Psoas muscle (tissue), 8 donors: ENCODE results near the gene MPP2. TPM values are rescaled to one million over a fixed set of nuclear protein-coding genes. Genes with fewer than 3 reads are reported as not detected.

ENCODE experiments used
- ATAC-seq, 4 donors: fragments of 200-7000 bp; cut with Tn5 transposase; one replicate each; pipeline ENCODE4 v1.9.1; 2020; ENCODE audit warnings: moderate library complexity in 3 of 4, mild to moderate bottlenecking in 2 of 4
- DNase-seq, 2 donors: peaks; one replicate each; pipeline ENCODE4 v3.0.0-alpha.2; 2020
- H3K27ac ChIP-seq: fragments of 200-600 bp; one replicate; pipeline ENCODE4 v1.8.0; 2022
- H3K27me3 ChIP-seq, 3 donors: fragments of 200-600 bp in 1 of 3; one replicate each; pipeline versions ENCODE4 v1.6.1 to v1.8.0; 2013 to 2022; ENCODE audit warnings: low read length in 2 of 3, mild to moderate bottlenecking in 2 of 3, moderate library complexity in 1 of 3; ENCODE audit not compliant: insufficient read depth in 3 of 3
- H3K36me3 ChIP-seq, 2 donors: fragments of 200-600 bp in 1 of 2; one replicate each; pipeline versions ENCODE4 v1.6.1 to v1.8.0; 2013 to 2022; ENCODE audit warnings: low read depth in 1 of 2, mild to moderate bottlenecking in 1 of 2, moderate library complexity in 1 of 2; ENCODE audit not compliant: insufficient read depth in 1 of 2
- H3K4me1 ChIP-seq: fragments of 200-600 bp; one replicate; pipeline ENCODE4 v1.8.0; 2022
- H3K4me3 ChIP-seq: fragments of 200-600 bp; one replicate; pipeline ENCODE4 v1.8.0; 2022; ENCODE audit warnings: mild to moderate bottlenecking
- H3K9me3 ChIP-seq: fragments of 200-600 bp; one replicate; pipeline ENCODE4 v1.8.0; 2022
- WGBS, 3 donors: extraction: QIAGEN DNeasy Blood & Tissue Kit; methylation state at CpG; one replicate each; pipeline versions ENCODE4 v1.1.6 to v1.1.7; 2013; 5-methylcytosine and 5-hydroxymethylcytosine counted together
- intact Hi-C, 2 donors: fragments of 100-400 bp; cut with DNase I; formaldehyde crosslinking; loops; one replicate each; pipeline versions ENCODE4 v1.11.0 to v1.14.2; 2022
- polyA plus RNA-seq, 3 donors: library from polyadenylated mRNA; stranded (reverse); fragments of 200-250 nt; gene quantifications; one replicate each; pipeline ENCODE4 v1.2.3, GENCODE V29; 2013
- total RNA-seq, 4 donors: library from RNA; stranded (reverse); fragmentation: NEBNext Ultra II Directional in 2 of 4; extraction: Animal tissue kit (Norgen Biotek cat#: 25700) in 2 of 4; gene quantifications; one replicate each; pipeline versions ENCODE4 v1.2.1 to v1.2.4, GENCODE V29; 2021 to 2023
- TF ChIP-seq, protein P1 (sequence below): fragments of 200-600 bp; IDR thresholded peaks from one replicate; pipeline ENCODE4 v1.8.0; 2022; ENCODE audit warnings: antibody characterized with exemption
- donor health status: healthy with polysubstance abuse.
- donor health status: DM: no; HTN: no; CAD: no; lungs with moderate emphysema.
- donor health status: Bipolar disorder and iron deficiency.
- donor health status: healthy.
- donor health status: DM: yes; HTN: yes; CAD: no.
- donor health status: DM: no; HTN: no; CAD: no.
- donor health status: DM: no; HTN: no; CAD: no.
- donor health status: DM: yes; HTN: yes; CAD: no.

The MPP2 gene
- total and polyA plus RNA-seq, 7 donors = 0.19 to 1.6 (median 0.42) TPM

- DNase-seq = peak; percentile 59 to 80
- intact Hi-C loops = loop anchor here in 1 of 2 donors (5.0 kb wide), 1 partner anchor 47 kb away; no protein-coding TSS in a partner anchor
- no peaks in the 10 kb centered on the region for H3K36me3 ChIP-seq
Observed at GRCh38 chr17:43880420-43880991, 26.8 kb downstream of the MPP2 start.

DNA sequence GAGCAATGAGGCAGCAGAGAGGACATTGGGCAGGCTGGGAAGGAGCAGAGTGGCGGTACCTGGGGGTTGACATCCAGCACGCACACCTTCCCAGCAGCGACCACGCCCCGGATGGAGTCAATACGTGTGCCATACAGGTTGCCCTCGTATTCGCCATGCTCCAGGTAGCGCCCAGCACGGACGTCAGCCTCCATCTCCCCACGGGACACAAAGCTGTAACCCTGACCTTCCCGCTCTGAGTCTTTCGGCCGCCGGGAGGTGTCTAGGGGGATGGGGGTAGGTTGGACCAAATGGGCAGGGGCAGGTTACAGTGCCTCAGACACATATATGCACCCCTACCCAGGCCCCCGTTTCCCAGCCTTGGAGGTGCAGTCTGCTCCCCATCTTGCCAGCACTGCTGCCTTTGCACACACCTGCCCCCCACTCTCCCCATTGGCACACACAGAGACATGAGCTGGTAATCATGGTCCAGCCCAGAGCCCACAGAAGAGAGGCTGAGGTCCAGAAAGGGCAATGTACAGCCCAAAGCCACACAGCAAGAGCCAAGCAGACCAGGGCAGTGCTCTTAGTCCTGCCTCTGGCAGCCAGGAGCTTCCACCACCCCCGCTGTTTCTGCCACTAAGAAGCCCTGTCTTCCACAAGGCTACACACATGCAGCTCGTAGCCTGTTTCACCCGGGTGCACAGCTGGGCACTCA is 27.5 kb downstream of the MPP2 start:
- 70 to 76% (median 70%) methylated on average over 20 of the region's 20 CpGs for WGBS, 3 donors
- TF ChIP-seq, protein P1, sequence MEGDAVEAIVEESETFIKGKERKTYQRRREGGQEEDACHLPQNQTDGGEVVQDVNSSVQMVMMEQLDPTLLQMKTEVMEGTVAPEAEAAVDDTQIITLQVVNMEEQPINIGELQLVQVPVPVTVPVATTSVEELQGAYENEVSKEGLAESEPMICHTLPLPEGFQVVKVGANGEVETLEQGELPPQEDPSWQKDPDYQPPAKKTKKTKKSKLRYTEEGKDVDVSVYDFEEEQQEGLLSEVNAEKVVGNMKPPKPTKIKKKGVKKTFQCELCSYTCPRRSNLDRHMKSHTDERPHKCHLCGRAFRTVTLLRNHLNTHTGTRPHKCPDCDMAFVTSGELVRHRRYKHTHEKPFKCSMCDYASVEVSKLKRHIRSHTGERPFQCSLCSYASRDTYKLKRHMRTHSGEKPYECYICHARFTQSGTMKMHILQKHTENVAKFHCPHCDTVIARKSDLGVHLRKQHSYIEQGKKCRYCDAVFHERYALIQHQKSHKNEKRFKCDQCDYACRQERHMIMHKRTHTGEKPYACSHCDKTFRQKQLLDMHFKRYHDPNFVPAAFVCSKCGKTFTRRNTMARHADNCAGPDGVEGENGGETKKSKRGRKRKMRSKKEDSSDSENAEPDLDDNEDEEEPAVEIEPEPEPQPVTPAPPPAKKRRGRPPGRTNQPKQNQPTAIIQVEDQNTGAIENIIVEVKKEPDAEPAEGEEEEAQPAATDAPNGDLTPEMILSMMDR = no peak
- Histone ChIP-seq H3K27ac (no peak overlapping the region), H3K4me3 (no peak overlapping the region), H3K9me3 (no peaks in the 10 kb centered on the region), H3K36me3 (no peaks in the 10 kb centered on the region), H3K27me3 (no peaks in the 10 kb centered on the region), H3K4me1 (peaks cover 11% of the 10 kb centered on the region)
- intact Hi-C loops = loop anchor here in 1 of 2 donors (5.0 kb wide), 1 partner anchor 47 kb away; no protein-coding TSS in a partner anchor
- DNase-seq (no peak), ATAC-seq (no peak)

More at GRCh38 chr17:43880420-43880991, 26.8 kb downstream of the MPP2 start:
- H3K27me3 ChIP-seq = no peaks in the 10 kb centered on the region
- no peak overlapping the region for H3K27ac ChIP-seq
- peaks cover 11% of the 10 kb centered on the region for H3K4me1 ChIP-seq
- H3K4me3 ChIP-seq = no peak overlapping the region
- WGBS, 3 donors = 69 to 71% (median 70%) methylated on average over 20 of the region's 20 CpGs
- TF ChIP-seq, protein P1 = peak; percentile 83
- ATAC-seq = peak; percentile 82 to 96 (median 86)
- no peaks in the 10 kb centered on the region for H3K9me3 ChIP-seq

- Histone ChIP-seq H3K4me3 (no peak overlapping the region), H3K4me1 (peaks cover 11% of the 10 kb centered on the region), H3K36me3 (no peaks in the 10 kb centered on the region), H3K27me3 (no peaks in the 10 kb centered on the region), H3K9me3 (no peaks in the 10 kb centered on the region), H3K27ac (no peak overlapping the region)
- intact Hi-C loops = no loop called here
- peak; percentile 74 to 91 (median 82) for ATAC-seq
- TF ChIP-seq, protein P1 = peak; percentile 95
- WGBS, 3 donors = 12 to 21% (median 21%) methylated on average over 11 to 13 of the region's 13 CpGs
- peak; percentile 69 to 85 for DNase-seq
Observed at GRCh38 chr17:43878260-43879175, 28.8 kb downstream of the MPP2 start.

DNA sequence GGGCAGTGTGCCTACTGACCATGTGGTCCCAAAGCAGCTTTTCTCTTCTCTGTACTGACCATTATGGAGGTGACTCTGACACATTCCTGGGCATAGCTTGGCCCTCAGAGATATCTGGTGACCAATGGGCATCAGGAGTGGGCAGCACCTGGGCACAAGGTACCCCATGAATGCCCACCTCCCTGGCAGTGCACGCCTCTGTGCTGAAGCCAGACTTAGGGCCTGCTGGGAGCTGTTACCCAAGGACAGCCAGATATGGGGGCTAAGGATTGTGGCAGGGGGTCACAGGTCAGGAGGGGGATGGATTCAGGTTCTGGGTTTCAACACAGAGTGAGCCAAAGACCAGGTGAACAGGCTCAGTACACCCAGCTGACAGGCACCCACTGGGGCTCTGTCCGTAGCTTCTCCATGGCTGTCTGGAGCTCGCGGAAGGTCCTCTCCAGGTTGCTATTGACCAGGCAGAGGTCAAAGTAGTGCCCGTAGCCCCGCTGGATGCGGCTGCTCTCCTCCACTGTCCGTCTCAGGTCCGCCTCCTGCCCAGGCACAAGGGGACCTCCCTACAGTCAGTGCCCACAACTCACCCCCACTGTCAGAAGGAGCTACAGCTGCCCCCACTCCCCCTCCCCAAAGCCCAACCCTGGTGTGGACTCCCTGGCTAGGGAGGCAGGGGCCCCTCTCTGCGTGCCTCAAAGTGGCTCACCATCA is 29.7 kb downstream of the MPP2 start:
- intact Hi-C loops = loop anchor here in 1 of 2 donors (1.0 kb wide), 1 partner anchor 118 kb away; no protein-coding TSS in a partner anchor
- no peak for DNase-seq
- Histone ChIP-seq H3K36me3 (no peaks in the 10 kb centered on the region), H3K4me1 (peaks cover 11% of the 10 kb centered on the region), H3K4me3 (no peak overlapping the region), H3K27me3 (no peaks in the 10 kb centered on the region), H3K27ac (no peak overlapping the region), H3K9me3 (no peaks in the 10 kb centered on the region)
- TF ChIP-seq, protein P1 = no peak
- 97 to 99% (median 98%) methylated on average over 10 of the region's 10 CpGs for WGBS, 3 donors
- ATAC-seq = no peak
